K562 (cell line): Measurements from ENCODE around the gene SST.

Source experiments
- BRD9 ChIP-seq: fragments of 450-650 bp; IDR thresholded peaks from 2 replicates; pipeline ENCODE4 v1.6.1; 2018; ENCODE audit warnings: low read depth; ENCODE audit not compliant: partially characterized antibody
- ESRRA ChIP-seq: fragments of 450-650 bp; IDR thresholded peaks from 2 replicates; pipeline ENCODE4 v1.6.1; 2014; ENCODE audit warnings: low read depth, mild to moderate bottlenecking, moderate library complexity, borderline replicate concordance
- ETV6 ChIP-seq, 3 experiments: fragments of 150-350 bp in 1 of 3; sonication (generic) in 1 of 3; formaldehyde crosslinking in 1 of 3; IDR thresholded peaks; 2 replicates each; pipeline versions ENCODE4 v1.6.1 to v1.8.0; 2014 to 2022; ENCODE audit warnings: borderline replicate concordance in 2 of 3, low read depth in 2 of 3, antibody characterized with exemption in 1 of 3, low read length in 1 of 3, mild to moderate bottlenecking in 1 of 3, missing genetic modification reagents in 1 of 3
- GATAD2B ChIP-seq: fragments of 450-650 bp; IDR thresholded peaks from 2 replicates; pipeline ENCODE4 v1.6.1; 2017; ENCODE audit warnings: mild to moderate bottlenecking, borderline replicate concordance
- SP1 ChIP-seq: sonication (generic); formaldehyde crosslinking; IDR thresholded peaks from 2 replicates; pipeline ENCODE4 v1.8.1; 2022; ENCODE audit warnings: mild to moderate bottlenecking, missing genetic modification reagents
- TF ChIP-seq, protein P1 (sequence below), 3 experiments: IDR thresholded peaks in 2 of 3; conservative IDR thresholded peaks in 1 of 3; 2 replicates each; pipeline ENCODE4 v1.5.1; 2011 to 2012; ENCODE audit warnings: low read length in 3 of 3, mild to moderate bottlenecking in 3 of 3, control low read depth in 2 of 3, improper control_type of control experiment in 1 of 3, inconsistent platforms in 1 of 3, low read depth in 1 of 3, mixed read lengths in 1 of 3, moderate library complexity in 1 of 3; ENCODE audit not compliant: insufficient read depth in 2 of 3
- TF ChIP-seq, protein P2 (sequence below): sonication (generic); formaldehyde crosslinking; IDR thresholded peaks from 2 replicates; pipeline ENCODE4 v1.8.1; 2022; ENCODE audit warnings: missing genetic modification reagents
- TF ChIP-seq, protein P3 (sequence below): sonication (generic); formaldehyde crosslinking; IDR thresholded peaks from 2 replicates; pipeline ENCODE4 v1.8.0; 2022; ENCODE audit warnings: mild to moderate bottlenecking, missing genetic modification reagents
- TF ChIP-seq, protein P4 (sequence below), 2 experiments: fragments of 450-650 bp in 1 of 2; sonication (generic) in 1 of 2; formaldehyde crosslinking; conservative IDR thresholded peaks; 2 replicates each; pipeline versions ENCODE4 v1.4.0 to v1.8.1; 2020 to 2022; ENCODE audit warnings: mild to moderate bottlenecking in 1 of 2, missing genetic modification reagents in 1 of 2
- TF ChIP-seq, protein P5 (sequence below): fragments of 450-650 bp; IDR thresholded peaks from 2 replicates; pipeline ENCODE4 v1.6.1; 2017; ENCODE audit warnings: antibody characterized with exemption, mild to moderate bottlenecking

DNA sequence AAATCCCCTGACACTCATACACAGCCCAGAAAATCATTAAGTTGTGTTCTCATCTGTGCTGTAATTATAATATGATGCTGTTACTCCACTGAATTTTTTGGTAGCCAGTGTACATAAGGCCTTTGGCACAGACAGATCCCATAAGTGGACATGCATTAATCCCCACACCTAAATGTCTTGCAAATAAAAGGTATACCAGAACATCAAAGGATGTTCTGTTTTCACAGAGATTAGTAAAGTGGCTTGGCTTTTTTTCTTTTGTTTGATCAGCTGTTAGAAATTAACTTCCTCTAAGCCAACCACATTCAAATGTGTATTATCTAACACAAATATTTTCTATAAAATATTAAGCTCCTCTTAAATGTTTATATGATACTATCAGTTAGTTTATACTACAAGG lies 2.7 kb downstream of the SST start:
- TF ChIP-seq, protein P1, sequence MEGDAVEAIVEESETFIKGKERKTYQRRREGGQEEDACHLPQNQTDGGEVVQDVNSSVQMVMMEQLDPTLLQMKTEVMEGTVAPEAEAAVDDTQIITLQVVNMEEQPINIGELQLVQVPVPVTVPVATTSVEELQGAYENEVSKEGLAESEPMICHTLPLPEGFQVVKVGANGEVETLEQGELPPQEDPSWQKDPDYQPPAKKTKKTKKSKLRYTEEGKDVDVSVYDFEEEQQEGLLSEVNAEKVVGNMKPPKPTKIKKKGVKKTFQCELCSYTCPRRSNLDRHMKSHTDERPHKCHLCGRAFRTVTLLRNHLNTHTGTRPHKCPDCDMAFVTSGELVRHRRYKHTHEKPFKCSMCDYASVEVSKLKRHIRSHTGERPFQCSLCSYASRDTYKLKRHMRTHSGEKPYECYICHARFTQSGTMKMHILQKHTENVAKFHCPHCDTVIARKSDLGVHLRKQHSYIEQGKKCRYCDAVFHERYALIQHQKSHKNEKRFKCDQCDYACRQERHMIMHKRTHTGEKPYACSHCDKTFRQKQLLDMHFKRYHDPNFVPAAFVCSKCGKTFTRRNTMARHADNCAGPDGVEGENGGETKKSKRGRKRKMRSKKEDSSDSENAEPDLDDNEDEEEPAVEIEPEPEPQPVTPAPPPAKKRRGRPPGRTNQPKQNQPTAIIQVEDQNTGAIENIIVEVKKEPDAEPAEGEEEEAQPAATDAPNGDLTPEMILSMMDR (IDR thresholded peaks at IDR 0.05 in 2 of 3, conservative IDR thresholded peaks at IDR 0.05 in 1 of 3; ENCODE audit: insufficient read depth in 2 of 3, low read depth in 1 of 3, low read length in 3 of 3): no peak
- TF ChIP-seq, protein P2, sequence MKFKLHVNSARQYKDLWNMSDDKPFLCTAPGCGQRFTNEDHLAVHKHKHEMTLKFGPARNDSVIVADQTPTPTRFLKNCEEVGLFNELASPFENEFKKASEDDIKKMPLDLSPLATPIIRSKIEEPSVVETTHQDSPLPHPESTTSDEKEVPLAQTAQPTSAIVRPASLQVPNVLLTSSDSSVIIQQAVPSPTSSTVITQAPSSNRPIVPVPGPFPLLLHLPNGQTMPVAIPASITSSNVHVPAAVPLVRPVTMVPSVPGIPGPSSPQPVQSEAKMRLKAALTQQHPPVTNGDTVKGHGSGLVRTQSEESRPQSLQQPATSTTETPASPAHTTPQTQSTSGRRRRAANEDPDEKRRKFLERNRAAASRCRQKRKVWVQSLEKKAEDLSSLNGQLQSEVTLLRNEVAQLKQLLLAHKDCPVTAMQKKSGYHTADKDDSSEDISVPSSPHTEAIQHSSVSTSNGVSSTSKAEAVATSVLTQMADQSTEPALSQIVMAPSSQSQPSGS (CRISPR knock-in tag): no peak
- no peak for TF ChIP-seq ETV6 (IDR thresholded peaks at IDR 0.05; ENCODE audit: borderline replicate concordance in 1 of 2, low read depth in 2 of 2, low read length in 1 of 2)
- TF ChIP-seq ETV6 (CRISPR knock-in tag; IDR thresholded peaks at IDR 0.05; ENCODE audit: borderline replicate concordance): no peak
- TF ChIP-seq, protein P3, sequence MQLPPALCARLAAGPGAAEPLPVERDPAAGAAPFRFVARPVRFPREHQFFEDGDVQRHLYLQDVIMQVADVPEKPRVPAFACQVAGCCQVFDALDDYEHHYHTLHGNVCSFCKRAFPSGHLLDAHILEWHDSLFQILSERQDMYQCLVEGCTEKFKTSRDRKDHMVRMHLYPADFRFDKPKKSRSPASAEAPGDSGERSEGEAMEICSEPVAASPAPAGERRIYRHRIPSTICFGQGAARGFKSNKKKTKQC (CRISPR knock-in tag): no peak
- TF ChIP-seq, protein P4, sequence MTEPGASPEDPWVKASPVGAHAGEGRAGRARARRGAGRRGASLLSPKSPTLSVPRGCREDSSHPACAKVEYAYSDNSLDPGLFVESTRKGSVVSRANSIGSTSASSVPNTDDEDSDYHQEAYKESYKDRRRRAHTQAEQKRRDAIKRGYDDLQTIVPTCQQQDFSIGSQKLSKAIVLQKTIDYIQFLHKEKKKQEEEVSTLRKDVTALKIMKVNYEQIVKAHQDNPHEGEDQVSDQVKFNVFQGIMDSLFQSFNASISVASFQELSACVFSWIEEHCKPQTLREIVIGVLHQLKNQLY (CRISPR knock-in tag; conservative IDR thresholded peaks at IDR 0.05): no peak
- TF ChIP-seq SP1 (CRISPR knock-in tag): no peak
- TF ChIP-seq, protein P5, sequence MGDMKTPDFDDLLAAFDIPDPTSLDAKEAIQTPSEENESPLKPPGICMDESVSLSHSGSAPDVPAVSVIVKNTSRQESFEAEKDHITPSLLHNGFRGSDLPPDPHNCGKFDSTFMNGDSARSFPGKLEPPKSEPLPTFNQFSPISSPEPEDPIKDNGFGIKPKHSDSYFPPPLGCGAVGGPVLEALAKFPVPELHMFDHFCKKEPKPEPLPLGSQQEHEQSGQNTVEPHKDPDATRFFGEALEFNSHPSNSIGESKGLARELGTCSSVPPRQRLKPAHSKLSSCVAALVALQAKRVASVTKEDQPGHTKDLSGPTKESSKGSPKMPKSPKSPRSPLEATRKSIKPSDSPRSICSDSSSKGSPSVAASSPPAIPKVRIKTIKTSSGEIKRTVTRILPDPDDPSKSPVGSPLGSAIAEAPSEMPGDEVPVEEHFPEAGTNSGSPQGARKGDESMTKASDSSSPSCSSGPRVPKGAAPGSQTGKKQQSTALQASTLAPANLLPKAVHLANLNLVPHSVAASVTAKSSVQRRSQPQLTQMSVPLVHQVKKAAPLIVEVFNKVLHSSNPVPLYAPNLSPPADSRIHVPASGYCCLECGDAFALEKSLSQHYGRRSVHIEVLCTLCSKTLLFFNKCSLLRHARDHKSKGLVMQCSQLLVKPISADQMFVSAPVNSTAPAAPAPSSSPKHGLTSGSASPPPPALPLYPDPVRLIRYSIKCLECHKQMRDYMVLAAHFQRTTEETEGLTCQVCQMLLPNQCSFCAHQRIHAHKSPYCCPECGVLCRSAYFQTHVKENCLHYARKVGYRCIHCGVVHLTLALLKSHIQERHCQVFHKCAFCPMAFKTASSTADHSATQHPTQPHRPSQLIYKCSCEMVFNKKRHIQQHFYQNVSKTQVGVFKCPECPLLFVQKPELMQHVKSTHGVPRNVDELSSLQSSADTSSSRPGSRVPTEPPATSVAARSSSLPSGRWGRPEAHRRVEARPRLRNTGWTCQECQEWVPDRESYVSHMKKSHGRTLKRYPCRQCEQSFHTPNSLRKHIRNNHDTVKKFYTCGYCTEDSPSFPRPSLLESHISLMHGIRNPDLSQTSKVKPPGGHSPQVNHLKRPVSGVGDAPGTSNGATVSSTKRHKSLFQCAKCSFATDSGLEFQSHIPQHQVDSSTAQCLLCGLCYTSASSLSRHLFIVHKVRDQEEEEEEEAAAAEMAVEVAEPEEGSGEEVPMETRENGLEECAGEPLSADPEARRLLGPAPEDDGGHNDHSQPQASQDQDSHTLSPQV: no peak
- TF ChIP-seq BRD9: no peak
- TF ChIP-seq ESRRA: no peak
- TF ChIP-seq GATAD2B: no peak
